Testis (tissue), 2 donors: ENCODE data around the gene TBCD.

ENCODE experiments used
- CTCF ChIP-seq, 3 experiments: fragments of 450-650 bp in 2 of 3; fragments of 200-600 bp in 1 of 3; sonication (generic) in 1 of 3; IDR thresholded peaks; one replicate each; pipeline ENCODE4 v1.5.1; 2016 to 2019; ENCODE audit warnings: antibody characterized with exemption in 3 of 3, mild to moderate bottlenecking in 2 of 3, moderate library complexity in 1 of 3
- POLR2A ChIP-seq: fragments of 450-650 bp; IDR thresholded peaks from one replicate; pipeline ENCODE4 v1.6.1; 2017; ENCODE audit warnings: antibody characterized with exemption, mild to moderate bottlenecking, moderate library complexity

DNA sequence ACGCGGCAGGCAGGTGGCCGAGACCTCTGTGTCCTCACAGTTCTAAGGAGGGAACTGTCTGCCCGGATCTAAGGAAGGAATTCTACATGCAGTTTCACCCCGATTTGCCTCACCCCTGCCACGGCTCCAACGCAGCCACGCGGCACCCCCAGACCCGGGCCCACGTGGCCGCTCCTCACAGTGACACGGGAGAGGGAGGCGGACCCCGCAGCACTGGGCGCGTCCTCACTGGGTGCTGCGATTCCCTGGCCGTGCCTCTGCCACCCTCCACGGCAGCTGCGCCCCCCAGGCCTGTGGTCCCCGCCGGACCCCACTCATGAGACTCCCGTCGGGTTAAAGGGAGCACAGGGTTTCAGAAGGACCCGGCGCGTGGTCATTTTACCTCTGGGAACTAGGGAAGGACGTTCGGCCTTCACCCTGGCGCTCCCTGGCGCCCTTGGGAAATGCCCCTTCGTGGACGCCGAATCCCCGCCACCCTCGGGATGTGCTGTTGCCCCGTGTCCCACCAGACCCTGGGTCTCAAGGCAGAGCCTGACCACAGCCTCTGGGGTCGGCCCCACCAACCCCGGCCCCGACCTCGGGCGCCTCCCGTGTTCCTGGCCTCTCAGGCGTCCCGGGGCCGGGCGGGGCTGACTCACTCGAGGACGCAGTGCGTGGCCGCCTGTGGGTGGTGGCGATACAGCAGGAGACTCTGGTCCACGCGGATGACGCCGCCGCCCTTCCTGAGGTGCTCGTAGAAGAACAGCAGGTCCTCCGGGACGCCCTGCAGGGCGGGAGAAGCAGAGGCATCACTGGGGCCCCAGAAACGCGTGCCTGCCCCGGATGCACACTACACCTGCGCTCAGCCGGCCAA lies 208.8 kb downstream of the TBCD start:
- no peak for TF ChIP-seq CTCF (IDR thresholded peaks at IDR 0.05)
- no peak for TF ChIP-seq POLR2A
